Measurements from ENCODE around the gene SUSD1.

DNA sequence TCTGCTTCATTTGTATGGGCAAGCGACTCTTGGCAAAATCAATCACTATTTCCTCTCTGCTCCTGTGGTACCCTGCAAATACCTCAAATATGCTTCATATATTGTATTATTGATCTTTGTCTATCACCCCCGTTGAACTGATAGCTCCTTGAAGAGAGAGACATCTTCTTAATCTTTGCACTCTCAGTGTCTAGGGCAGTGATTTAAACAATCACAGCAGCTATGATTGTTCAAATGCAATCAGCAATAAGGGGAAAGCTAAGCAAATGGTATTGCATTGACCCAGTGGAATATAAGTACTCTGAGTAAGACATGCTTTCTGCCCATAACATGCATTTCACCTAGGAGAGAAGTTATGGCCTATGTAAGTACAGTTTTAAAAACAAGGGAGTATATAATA lies 90.2 kb downstream of the SUSD1 start:
- TF ChIP-seq, protein P1, sequence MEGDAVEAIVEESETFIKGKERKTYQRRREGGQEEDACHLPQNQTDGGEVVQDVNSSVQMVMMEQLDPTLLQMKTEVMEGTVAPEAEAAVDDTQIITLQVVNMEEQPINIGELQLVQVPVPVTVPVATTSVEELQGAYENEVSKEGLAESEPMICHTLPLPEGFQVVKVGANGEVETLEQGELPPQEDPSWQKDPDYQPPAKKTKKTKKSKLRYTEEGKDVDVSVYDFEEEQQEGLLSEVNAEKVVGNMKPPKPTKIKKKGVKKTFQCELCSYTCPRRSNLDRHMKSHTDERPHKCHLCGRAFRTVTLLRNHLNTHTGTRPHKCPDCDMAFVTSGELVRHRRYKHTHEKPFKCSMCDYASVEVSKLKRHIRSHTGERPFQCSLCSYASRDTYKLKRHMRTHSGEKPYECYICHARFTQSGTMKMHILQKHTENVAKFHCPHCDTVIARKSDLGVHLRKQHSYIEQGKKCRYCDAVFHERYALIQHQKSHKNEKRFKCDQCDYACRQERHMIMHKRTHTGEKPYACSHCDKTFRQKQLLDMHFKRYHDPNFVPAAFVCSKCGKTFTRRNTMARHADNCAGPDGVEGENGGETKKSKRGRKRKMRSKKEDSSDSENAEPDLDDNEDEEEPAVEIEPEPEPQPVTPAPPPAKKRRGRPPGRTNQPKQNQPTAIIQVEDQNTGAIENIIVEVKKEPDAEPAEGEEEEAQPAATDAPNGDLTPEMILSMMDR (IDR thresholded peaks at IDR 0.05), result no peak
- TF ChIP-seq POLR2A (IDR thresholded peaks at IDR 0.05) (no peak), POLR2AphosphoS5 (IDR thresholded peaks at IDR 0.05) (no peak), EP300 (IDR thresholded peaks at IDR 0.05) (no peak)

Data from stomach (tissue), 4 donors.